Activated B cell treated with CpG ODN at 0.5 μM for 24 hours (primary cell): ENCODE results near the gene BBS12. TPM values are rescaled to one million over a fixed set of nuclear protein-coding genes. Genes with fewer than 3 reads are reported as not detected.

Source experiments
- ATAC-seq: fragments of 200-7000 bp; cut with Tn5 transposase; one replicate; pipeline ENCODE4 v1.10.0; 2021; ENCODE audit warnings: low read depth, mild to moderate bottlenecking, moderate library complexity
- CTCF ChIA-PET: fragments of 350-600 bp; sonication (Branson Sonifier 250); formaldehyde crosslinking; loops from one replicate; lab custom pipeline; 2021; ENCODE audit warnings: antibody characterized with exemption; lab: Charles Lee
- POLR2A ChIA-PET: fragments of 350-600 bp; sonication (Branson Sonifier 250); formaldehyde crosslinking; loops from one replicate; lab custom pipeline; 2021; ENCODE audit warnings: antibody characterized with exemption; lab: Charles Lee
- DNase-seq: peaks from one replicate; pipeline ENCODE4 v3.0.0; 2022
- H3K27ac Mint-ChIP-seq: one replicate; pipeline ENCODE4 v1.8.0; 2020; ENCODE audit warnings: mixed read lengths
- H3K27me3 Mint-ChIP-seq: one replicate; pipeline ENCODE4 v1.8.0; 2021; ENCODE audit warnings: mixed read lengths
- H3K36me3 Mint-ChIP-seq: one replicate; pipeline ENCODE4 v1.8.0; 2021; ENCODE audit warnings: low read depth, mixed read lengths
- H3K4me1 Mint-ChIP-seq: one replicate; pipeline ENCODE4 v1.8.0; 2021; ENCODE audit warnings: mixed read lengths
- H3K4me3 Mint-ChIP-seq: one replicate; pipeline ENCODE4 v1.8.0; 2020; ENCODE audit warnings: mild to moderate bottlenecking, mixed read lengths
- H3K9me3 Mint-ChIP-seq: one replicate; pipeline ENCODE4 v1.8.0; 2020; ENCODE audit warnings: mixed read lengths
- intact Hi-C: fragments of 100-400 bp; cut with micrococcal nuclease; formaldehyde crosslinking; loops from one replicate; pipeline ENCODE4 v1.15.1; 2024
- total RNA-seq: library from RNA; stranded (reverse); gene quantifications from 2 replicates; pipeline ENCODE4 v1.2.3, GENCODE V29; 2022
- TF ChIP-seq, protein P1 (sequence below): fragments of 200-600 bp; IDR thresholded peaks from one replicate; pipeline ENCODE4 v1.8.0; 2022; ENCODE audit warnings: antibody characterized with exemption, mild to moderate bottlenecking

The BBS12 gene
- total RNA-seq, 1 donor from 2014 or later, result 3.3 TPM

DNA sequence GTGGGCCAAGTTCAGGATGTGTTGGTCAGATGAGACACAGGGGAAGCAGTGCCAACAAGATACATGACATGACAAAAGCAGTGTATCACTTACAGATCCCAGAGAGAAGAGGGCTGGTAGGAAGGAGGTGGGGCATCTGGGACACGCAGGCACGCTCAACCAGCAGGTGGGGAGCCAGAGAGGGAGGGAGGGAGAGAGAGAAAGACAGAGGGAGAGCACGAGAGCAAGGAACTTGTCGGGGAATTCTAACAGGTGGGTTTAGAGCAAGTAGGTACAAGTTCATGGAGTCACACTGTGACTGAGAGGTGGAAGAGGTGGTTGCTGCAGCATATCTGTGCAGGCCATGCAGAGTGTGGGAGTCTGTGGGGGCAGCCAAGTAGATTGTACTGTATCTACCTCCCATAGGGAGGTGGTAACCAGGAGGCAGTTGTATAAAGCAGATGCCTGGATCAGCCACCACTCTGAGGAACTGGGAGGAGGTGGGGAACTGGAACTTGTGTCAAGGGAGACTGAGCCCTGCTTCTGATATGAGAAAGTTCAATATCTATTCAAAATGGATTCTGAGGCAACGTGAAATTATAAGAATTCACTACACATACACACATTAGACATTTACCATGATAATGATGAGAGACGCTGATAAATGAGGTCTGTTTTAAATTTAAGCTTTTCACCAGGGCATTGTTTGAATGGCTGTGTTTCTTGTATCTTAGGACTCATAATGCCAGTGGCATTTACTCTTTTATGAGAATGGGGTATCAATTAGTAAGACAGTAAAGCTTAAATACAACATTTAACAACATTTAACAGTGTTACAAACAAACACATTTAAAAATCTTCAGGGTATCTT lies 43.7 kb downstream of the BBS12 start:
- peaks cover 3% of the 10 kb centered on the region for H3K27me3 Mint-ChIP-seq
- CTCF ChIA-PET, result no interaction called here
- TF ChIP-seq, protein P1, sequence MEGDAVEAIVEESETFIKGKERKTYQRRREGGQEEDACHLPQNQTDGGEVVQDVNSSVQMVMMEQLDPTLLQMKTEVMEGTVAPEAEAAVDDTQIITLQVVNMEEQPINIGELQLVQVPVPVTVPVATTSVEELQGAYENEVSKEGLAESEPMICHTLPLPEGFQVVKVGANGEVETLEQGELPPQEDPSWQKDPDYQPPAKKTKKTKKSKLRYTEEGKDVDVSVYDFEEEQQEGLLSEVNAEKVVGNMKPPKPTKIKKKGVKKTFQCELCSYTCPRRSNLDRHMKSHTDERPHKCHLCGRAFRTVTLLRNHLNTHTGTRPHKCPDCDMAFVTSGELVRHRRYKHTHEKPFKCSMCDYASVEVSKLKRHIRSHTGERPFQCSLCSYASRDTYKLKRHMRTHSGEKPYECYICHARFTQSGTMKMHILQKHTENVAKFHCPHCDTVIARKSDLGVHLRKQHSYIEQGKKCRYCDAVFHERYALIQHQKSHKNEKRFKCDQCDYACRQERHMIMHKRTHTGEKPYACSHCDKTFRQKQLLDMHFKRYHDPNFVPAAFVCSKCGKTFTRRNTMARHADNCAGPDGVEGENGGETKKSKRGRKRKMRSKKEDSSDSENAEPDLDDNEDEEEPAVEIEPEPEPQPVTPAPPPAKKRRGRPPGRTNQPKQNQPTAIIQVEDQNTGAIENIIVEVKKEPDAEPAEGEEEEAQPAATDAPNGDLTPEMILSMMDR, result no peak

DNA sequence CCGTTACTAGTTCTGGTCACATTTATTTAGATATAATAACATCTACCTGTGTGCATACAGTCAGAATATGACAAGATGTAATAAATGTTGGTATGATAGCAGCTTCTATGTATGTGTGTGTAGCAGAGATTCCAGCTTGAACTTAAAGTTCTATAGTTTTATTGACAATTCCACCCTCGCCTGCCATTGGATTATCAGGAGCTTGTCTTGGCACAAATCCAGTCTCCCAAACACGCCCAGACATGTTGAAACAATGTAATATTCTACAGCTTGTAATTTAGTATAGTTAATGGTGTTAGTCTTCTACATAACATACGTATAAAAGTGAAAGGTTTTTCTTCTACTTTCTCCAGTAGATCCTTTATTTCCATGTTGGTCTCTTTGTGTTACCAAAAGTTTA lies 44.4 kb downstream of the BBS12 start:
- no peak overlapping the region for H3K4me3 Mint-ChIP-seq
- ATAC-seq (no peak), DNase-seq (no peak)
- H3K27ac Mint-ChIP-seq, result no peak overlapping the region
- H3K4me1 Mint-ChIP-seq, result no peaks in the 10 kb centered on the region
- H3K36me3 Mint-ChIP-seq, result no peaks in the 10 kb centered on the region
- TF ChIP-seq, protein P1, result no peak
- no peaks in the 10 kb centered on the region for H3K9me3 Mint-ChIP-seq
- ChIA-PET POLR2A (no interaction called here), CTCF (no interaction called here)
- peaks cover 3% of the 10 kb centered on the region for H3K27me3 Mint-ChIP-seq
- intact Hi-C loops, result no loop called here

More for the DNA sequence above, 43.7 kb downstream of the BBS12 start:
- H3K4me1 Mint-ChIP-seq, result no peaks in the 10 kb centered on the region
- H3K36me3 Mint-ChIP-seq, result no peaks in the 10 kb centered on the region
- no peaks in the 10 kb centered on the region for H3K9me3 Mint-ChIP-seq
- DNase-seq (no peak), ATAC-seq (no peak)
- POLR2A ChIA-PET, result no interaction called here
- intact Hi-C loops, result no loop called here
- H3K4me3 Mint-ChIP-seq, result no peak overlapping the region
- H3K27ac Mint-ChIP-seq, result no peak overlapping the region

DNA sequence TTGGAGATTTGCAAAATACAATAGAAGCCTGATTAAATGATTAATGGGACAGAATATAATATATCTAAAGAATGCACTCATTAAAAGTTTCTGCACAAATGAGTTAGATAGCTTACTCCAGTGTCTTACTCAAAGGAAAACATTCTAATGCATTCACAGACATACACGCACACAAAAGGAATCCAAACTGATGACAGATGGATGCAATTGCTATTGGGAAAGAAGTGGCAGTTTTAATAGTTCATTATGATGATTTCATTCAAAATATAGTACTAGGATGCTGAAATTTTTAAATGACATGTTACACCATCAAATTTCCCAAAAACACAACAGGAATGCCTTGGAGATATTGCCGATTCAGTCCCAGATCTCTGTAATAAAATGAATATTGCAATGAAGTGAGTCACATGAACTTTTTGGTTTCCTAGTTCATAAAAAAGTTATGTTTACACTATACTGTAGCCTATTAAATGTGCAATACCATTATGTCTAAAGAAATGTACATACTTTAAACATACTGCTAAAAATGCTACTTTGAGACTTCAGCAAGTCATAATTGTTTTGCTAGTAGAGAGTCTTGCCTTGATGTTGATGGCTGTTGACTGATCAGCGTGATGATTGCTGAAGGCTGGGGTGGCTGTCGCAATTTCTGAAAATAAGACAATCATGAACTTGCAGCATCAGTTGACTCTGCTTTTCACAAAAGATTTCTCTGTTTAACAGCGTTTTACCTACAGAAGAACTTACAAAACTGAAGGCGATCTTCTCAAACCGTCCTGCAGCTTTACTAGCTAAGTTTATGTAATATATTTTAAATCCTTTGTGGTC lies 45.6 kb downstream of the BBS12 start:
- no peak overlapping the region for H3K27ac Mint-ChIP-seq

DNA sequence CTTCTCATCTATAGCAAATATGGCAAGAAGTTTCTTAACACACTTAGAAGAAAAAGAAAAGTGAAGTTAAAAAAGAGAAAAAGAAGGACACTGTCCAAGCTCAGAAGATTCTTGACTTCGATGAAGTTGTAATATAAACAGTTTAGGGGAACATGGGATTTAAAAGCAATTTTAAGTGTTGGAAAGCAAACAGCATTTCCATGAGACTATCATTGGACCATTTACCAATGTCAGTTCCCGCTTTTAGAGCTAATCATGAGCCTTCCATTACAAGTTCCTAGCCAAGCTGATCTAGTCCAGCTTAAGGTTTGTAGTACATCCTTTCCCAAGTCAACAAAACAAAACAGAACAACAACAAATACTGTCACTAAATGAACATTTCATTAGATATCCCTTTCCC lies 49.0 kb downstream of the BBS12 start:
- Mint-ChIP-seq H3K36me3 (no peaks in the 10 kb centered on the region), H3K4me1 (no peaks in the 10 kb centered on the region), H3K4me3 (no peak overlapping the region), H3K27me3 (peaks cover 7% of the 10 kb centered on the region), H3K9me3 (peaks cover 2% of the 10 kb centered on the region), H3K27ac (no peak overlapping the region)
- intact Hi-C loops, result no loop called here
- POLR2A ChIA-PET, result no interaction called here
- no peak for DNase-seq
- no peak for ATAC-seq
- CTCF ChIA-PET, result interaction anchor here (1.0 kb wide), 1 partner anchor 24 kb away, joined by 3 read pairs; no protein-coding TSS in a partner anchor
- TF ChIP-seq, protein P1, result no peak

More for the DNA sequence above, 45.6 kb downstream of the BBS12 start:
- Mint-ChIP-seq H3K9me3 (no peaks in the 10 kb centered on the region), H3K4me3 (no peak overlapping the region), H3K36me3 (no peaks in the 10 kb centered on the region), H3K27me3 (peaks cover 3% of the 10 kb centered on the region), H3K4me1 (no peaks in the 10 kb centered on the region)
- TF ChIP-seq, protein P1, result no peak
- CTCF ChIA-PET, result no interaction called here
- DNase-seq (no peak), ATAC-seq (no peak)
- POLR2A ChIA-PET, result no interaction called here
- intact Hi-C loops, result no loop called here
